ENCODE measurements around the gene LY9. TPM values are rescaled to one million over a fixed set of nuclear protein-coding genes. Genes with fewer than 3 reads are reported as not detected.

The LY9 gene
- total RNA-seq, 2 donors from 2014 or later: not detected

- no peaks in the 10 kb centered on the region for H3K36me3 Mint-ChIP-seq (ENCODE audit: low read depth)
- no peaks in the 10 kb centered on the region for H3K9me3 Mint-ChIP-seq
- H3K4me3 ChIP-seq (ENCODE audit: low read length): no peak overlapping the region
- H3K9me3 ChIP-seq (ENCODE audit: control insufficient read depth, low read length): no peaks in the 10 kb centered on the region
- H3K4me1 ChIP-seq (ENCODE audit: control insufficient read depth, insufficient read depth, low read length): no peaks in the 10 kb centered on the region
- 89 to 95% methylated on average over 7 to 10 of the region's 10 CpGs for WGBS, 2 experiments (ENCODE audit: insufficient coverage in 1 of 2, insufficient read length in 1 of 2)
- peaks cover 9% of the 10 kb centered on the region for H3K4me1 Mint-ChIP-seq
- H3K4me3 Mint-ChIP-seq: no peak overlapping the region
- H3K36me3 ChIP-seq (ENCODE audit: control insufficient read depth, insufficient read depth, low read length): no peaks in the 10 kb centered on the region
- peaks cover 16% of the 10 kb centered on the region for H3K27me3 Mint-ChIP-seq (ENCODE audit: insufficient read depth)
- peak; percentile 54 for DNase-seq
- peak; percentile 67 for TF ChIP-seq CTCF (conservative IDR thresholded peaks at IDR 0.05)
- no peak overlapping the region for H3K9ac ChIP-seq (ENCODE audit: extremely low read depth, low read length, poor library complexity, severe bottlenecking)
- no peak overlapping the region for H3K27ac ChIP-seq (ENCODE audit: low read depth, low read length)
- no peak overlapping the region for H3K27ac Mint-ChIP-seq
- H3K27me3 ChIP-seq (ENCODE audit: control insufficient read depth, insufficient read depth, low read length, poor library complexity, severe bottlenecking): peaks cover 13% of the 10 kb centered on the region
Observed at GRCh38 chr1:160748181-160748877, 47.6 kb upstream of the LY9 start.

DNA sequence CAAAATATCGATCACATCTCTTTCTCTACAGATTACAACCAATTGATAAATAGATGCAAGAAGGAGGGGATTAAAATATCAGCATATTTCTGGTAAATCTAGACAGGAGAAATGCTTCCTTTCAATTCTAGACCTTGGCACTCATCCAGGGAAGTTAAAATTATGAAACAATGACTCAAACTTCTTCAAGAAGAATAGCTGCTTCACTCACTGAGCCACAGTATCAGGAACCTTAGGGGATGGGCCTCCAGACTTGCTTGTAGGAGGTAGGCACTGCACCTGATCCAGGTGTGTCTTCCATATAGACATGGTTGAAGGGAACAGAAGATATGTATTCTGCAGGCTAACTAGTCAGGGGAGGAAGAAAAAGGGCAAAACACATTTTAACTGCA is 47.1 kb upstream of the LY9 start:
- H3K4me3 ChIP-seq (ENCODE audit: low read length): no peak overlapping the region
- H3K27me3 ChIP-seq (ENCODE audit: control insufficient read depth, insufficient read depth, low read length, poor library complexity, severe bottlenecking): peaks cover 13% of the 10 kb centered on the region
- no peak overlapping the region for H3K4me3 Mint-ChIP-seq
- DNase-seq: no peak
- H3K4me1 ChIP-seq (ENCODE audit: control insufficient read depth, insufficient read depth, low read length): no peaks in the 10 kb centered on the region
- no peaks in the 10 kb centered on the region for H3K36me3 ChIP-seq (ENCODE audit: control insufficient read depth, insufficient read depth, low read length)
- H3K4me1 Mint-ChIP-seq: peaks cover 9% of the 10 kb centered on the region
- no peak overlapping the region for H3K27ac Mint-ChIP-seq
- H3K36me3 Mint-ChIP-seq (ENCODE audit: low read depth): no peaks in the 10 kb centered on the region
- no CpG with 5 or more reads among the region's 1 CpG for WGBS, 2 experiments (ENCODE audit: insufficient coverage in 1 of 2, insufficient read length in 1 of 2)
- no peak for TF ChIP-seq CTCF (conservative IDR thresholded peaks at IDR 0.05)
- no peak overlapping the region for H3K9ac ChIP-seq (ENCODE audit: extremely low read depth, low read length, poor library complexity, severe bottlenecking)
- no peaks in the 10 kb centered on the region for H3K9me3 ChIP-seq (ENCODE audit: control insufficient read depth, low read length)
- peaks cover 16% of the 10 kb centered on the region for H3K27me3 Mint-ChIP-seq (ENCODE audit: insufficient read depth)
- H3K27ac ChIP-seq (ENCODE audit: low read depth, low read length): no peak overlapping the region
- H3K9me3 Mint-ChIP-seq: no peaks in the 10 kb centered on the region

DNA sequence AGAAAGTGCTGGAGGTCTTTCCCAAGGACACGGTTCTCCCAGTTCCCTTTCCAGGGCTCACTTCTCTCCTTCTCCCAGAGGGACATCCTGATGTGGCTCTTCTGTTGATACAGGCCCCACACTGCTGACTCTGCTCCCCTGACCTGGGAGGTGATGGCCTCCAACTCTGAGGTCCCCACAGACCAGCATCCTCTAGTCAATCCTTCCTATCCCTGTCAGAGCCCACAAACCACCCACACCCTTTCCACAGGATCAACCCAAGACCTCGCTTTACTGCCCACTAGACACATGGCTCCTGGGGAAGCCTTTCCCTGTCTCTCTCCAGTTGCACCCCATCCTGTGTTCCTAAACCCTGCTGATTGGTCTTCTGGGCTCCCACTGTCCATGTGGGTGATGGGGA is 45.4 kb upstream of the LY9 start:
- Mint-ChIP-seq H3K4me3 (no peak overlapping the region), H3K27ac (no peak overlapping the region), H3K9me3 (no peaks in the 10 kb centered on the region), H3K36me3 (ENCODE audit: low read depth) (no peaks in the 10 kb centered on the region), H3K27me3 (ENCODE audit: insufficient read depth) (peaks cover 16% of the 10 kb centered on the region), H3K4me1 (peaks cover 9% of the 10 kb centered on the region)
- Histone ChIP-seq H3K4me1 (ENCODE audit: control insufficient read depth, insufficient read depth, low read length) (no peaks in the 10 kb centered on the region), H3K36me3 (ENCODE audit: control insufficient read depth, insufficient read depth, low read length) (no peaks in the 10 kb centered on the region), H3K27me3 (ENCODE audit: control insufficient read depth, insufficient read depth, low read length, poor library complexity, severe bottlenecking) (peaks cover 13% of the 10 kb centered on the region), H3K9ac (ENCODE audit: extremely low read depth, low read length, poor library complexity, severe bottlenecking) (no peak overlapping the region), H3K4me3 (ENCODE audit: low read length) (no peak overlapping the region), H3K9me3 (ENCODE audit: control insufficient read depth, low read length) (no peaks in the 10 kb centered on the region), H3K27ac (ENCODE audit: low read depth, low read length) (no peak overlapping the region)
- WGBS, 2 experiments (ENCODE audit: insufficient coverage in 1 of 2, insufficient read length in 1 of 2): 88% methylated on average over 2 of the region's 2 CpGs; no CpG with 5 or more reads in 1 of the 2 experiments
- DNase-seq: no peak
- TF ChIP-seq CTCF (conservative IDR thresholded peaks at IDR 0.05): no peak

Data from endodermal cell (in vitro differentiated cells).